ENCODE measurements around the gene RPTOR.

Gene RPTOR

GRCh38 chr17:80664217-80664790 lies 119.7 kb downstream of the RPTOR start:
- no peak overlapping the region for H3K27ac ChIP-seq (replicated peaks)
- no peak overlapping the region for H3K4me3 ChIP-seq (replicated peaks; ENCODE audit: insufficient read depth, low read length)
- H3K27me3 ChIP-seq (ENCODE audit: insufficient read depth, poor library complexity, severe bottlenecking): no peaks in the 10 kb centered on the region
- no peak for TF ChIP-seq SPI1 (IDR thresholded peaks at IDR 0.05; ENCODE audit: borderline replicate concordance, low read depth)
- TF ChIP-seq REST (IDR thresholded peaks at IDR 0.05; ENCODE audit: insufficient replicate concordance, low read depth): no peak
- no peak for DNase-seq (ENCODE audit: low read depth in 1 of 2, low spot score in 1 of 2)

GRCh38 chr17:80665792-80666191 lies 121.2 kb downstream of the RPTOR start:
- Histone ChIP-seq H3K27me3 (ENCODE audit: insufficient read depth, poor library complexity, severe bottlenecking) (no peaks in the 10 kb centered on the region), H3K4me3 (replicated peaks; ENCODE audit: insufficient read depth, low read length) (no peak overlapping the region), H3K27ac (replicated peaks) (no peak overlapping the region)
- DNase-seq (ENCODE audit: low read depth in 1 of 2, low spot score in 1 of 2): no peak
- TF ChIP-seq CTCF (IDR thresholded peaks at IDR 0.05; ENCODE audit: insufficient read depth, low read length) (no peak), REST (IDR thresholded peaks at IDR 0.05; ENCODE audit: insufficient replicate concordance, low read depth) (no peak), GABPA (IDR thresholded peaks at IDR 0.05; ENCODE audit: low read depth) (no peak), POLR2AphosphoS5 (IDR thresholded peaks at IDR 0.05; ENCODE audit: low read depth) (no peak), SPI1 (IDR thresholded peaks at IDR 0.05; ENCODE audit: borderline replicate concordance, low read depth) (no peak)

GRCh38 chr17:80666867-80667266 lies 122.2 kb downstream of the RPTOR start:
- TF ChIP-seq CTCF (IDR thresholded peaks at IDR 0.05; ENCODE audit: insufficient read depth, low read length) (no peak), SPI1 (IDR thresholded peaks at IDR 0.05; ENCODE audit: borderline replicate concordance, low read depth) (no peak), REST (IDR thresholded peaks at IDR 0.05; ENCODE audit: insufficient replicate concordance, low read depth) (no peak), POLR2AphosphoS5 (IDR thresholded peaks at IDR 0.05; ENCODE audit: low read depth) (no peak), GABPA (IDR thresholded peaks at IDR 0.05; ENCODE audit: low read depth) (no peak)
- DNase-seq (ENCODE audit: low read depth in 1 of 2, low spot score in 1 of 2): no peak
- no peak overlapping the region for H3K27ac ChIP-seq (replicated peaks)
- no peak overlapping the region for H3K4me3 ChIP-seq (replicated peaks; ENCODE audit: insufficient read depth, low read length)
- H3K27me3 ChIP-seq (ENCODE audit: insufficient read depth, poor library complexity, severe bottlenecking): no peaks in the 10 kb centered on the region
